SH-SY5Y (cell line): ENCODE data around the gene ELOVL6.

Experiments used
- GATA2 ChIP-seq: IDR thresholded peaks from 2 replicates; pipeline ENCODE4 v1.6.1; 2011; ENCODE audit warnings: mild to moderate bottlenecking, low read depth, low read length
- GATA3 ChIP-seq: IDR thresholded peaks from 2 replicates; pipeline ENCODE4 v1.6.1; 2011; ENCODE audit warnings: low read depth, mild to moderate bottlenecking, low read length, moderate library complexity

ELOVL6 gene

DNA sequence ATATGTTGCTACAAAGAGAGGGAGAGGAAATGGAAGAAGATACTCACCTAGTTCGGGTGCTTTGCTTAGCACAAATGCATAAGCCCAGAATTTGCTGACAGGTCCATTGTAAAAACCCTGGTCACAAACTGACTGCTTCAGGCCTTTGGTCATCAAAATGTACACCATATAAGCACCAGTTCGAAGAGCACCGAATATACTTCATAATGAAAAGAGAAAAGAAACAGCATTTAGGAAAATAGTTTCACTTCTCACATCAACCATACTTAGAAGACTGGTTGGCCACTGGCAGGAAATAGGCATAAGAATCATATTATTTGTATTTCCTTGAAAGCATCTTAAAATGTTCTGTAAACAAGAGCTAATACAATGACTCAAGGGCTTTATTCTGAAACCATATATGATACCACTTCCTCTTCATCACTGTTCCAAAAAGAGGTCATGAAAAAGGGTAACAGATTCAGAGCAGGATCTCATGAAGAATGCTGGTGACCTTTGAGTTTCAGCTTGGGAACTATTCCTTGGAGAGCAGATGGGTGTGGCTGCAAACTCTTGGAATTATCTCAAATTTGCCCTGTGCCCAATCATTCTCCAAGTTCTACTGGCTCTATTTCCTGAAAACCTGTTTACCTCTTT, 138.7 kb downstream of the ELOVL6 start:
- TF ChIP-seq GATA2 (no peak), GATA3 (no peak)

DNA sequence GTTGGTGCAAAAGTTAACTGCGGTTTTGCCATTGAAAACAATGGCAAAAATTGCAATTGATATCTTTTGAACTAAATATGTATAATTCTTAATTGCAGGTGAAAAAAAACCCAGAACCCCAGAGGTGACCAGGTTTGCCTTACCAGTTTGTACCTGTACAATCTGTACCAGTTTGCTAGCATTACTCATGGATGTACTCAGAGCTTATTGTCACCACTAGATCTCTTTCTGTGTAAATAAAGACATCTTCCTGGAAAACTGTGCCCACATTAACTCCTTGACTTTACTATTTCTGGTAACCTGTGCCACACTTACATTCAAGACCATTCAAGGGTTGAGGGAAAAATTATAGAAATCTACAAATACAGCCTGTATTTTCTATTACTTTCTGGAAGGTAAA, 139.7 kb downstream of the ELOVL6 start:
- TF ChIP-seq GATA3 (no peak), GATA2 (no peak)

DNA sequence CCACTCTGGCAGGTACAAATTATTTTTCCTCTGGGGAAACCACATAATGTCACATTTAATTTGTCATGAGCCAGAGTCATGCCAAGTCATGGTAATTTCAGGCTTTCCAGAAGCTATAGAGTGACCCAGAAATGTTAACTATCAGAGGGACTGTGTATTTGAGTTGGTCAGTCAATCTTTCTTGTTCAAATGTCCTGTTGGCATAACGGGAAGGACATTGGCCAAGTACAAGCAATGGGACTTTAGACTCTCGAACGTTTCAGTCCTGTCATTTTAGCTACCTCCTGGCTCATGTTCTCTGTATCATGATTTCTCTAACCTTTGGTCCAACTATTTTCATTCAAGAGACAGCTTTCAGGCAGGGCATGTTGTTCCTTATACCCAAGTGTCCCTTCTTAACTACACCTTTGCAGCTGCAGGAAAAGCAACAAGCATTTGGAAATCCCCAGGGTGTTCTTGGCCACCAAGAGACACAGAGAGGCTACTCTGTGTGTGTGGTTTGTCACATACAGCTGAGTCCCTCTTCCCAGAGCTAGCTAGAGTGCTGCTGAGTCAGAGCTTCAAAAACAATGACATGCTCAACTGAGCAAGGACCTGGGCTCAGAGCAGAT, 143.2 kb downstream of the ELOVL6 start:
- TF ChIP-seq GATA2, result no peak
- TF ChIP-seq GATA3, result no peak

DNA sequence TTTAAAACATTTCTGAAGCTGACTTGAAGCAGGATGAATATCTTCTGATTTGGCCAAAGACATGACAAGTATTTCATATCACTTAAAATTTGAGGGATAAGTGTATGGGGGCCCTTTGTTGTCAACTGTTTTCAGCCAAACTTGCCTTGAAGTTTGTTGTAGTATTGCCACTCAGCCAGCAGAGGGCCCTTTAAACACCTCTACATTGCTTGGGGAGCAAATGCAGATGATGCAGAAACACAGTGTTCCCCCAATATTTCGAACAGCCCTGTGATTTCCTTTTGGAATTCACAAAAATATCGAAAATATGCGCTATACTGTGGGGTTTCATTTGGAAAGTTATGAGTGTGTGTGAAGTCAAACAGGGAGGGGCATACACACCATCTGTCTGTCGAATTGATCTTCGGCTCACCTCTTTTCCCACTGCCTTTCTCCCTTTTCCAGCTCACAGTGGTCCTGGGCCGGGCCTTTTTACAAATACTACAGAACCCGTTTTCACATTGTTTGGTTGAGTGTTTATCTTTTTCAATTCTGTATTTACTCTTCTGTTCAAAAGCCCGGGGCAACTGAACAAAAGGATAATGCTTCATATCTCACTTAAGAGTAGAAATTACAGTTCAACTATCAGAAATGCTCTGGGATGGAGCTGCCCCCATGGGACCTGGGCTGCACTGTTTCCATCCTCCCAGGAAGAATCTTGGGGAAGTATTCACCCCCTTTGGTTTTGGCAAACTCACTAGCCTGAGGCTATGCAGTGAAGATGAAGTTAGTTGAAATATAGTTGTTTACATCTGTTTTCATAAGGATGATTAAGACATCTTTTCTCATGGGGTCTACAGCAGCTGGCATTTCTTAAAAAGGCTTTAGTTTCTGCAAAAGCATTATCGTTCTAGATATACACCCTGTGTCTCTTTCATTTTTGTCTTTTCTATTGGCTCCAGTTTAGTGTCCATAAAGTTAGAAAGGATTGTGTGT, 148.2 kb downstream of the ELOVL6 start:
- TF ChIP-seq GATA2, result no peak
- TF ChIP-seq GATA3, result no peak

DNA sequence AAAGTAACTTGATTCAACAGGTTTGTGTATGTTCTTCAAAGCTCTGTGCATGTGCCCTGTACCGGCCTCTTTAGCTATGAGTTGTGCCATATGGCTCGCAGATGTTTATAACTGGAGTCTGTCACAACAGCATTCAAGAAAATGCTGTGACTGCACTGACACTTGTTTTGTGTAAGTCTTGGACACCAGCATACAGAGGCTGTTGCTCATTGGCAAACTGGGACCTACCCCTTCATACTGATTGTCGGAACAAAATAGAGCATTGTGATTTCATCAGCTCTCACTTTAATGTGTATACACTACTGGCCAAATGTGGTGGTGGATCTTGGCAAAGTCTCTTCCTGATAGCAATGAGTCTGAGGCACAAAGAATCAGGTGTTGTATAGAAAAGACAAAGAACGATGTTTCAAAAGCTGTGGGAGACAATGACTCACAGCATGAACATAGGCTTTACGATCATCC, 151.8 kb downstream of the ELOVL6 start:
- TF ChIP-seq GATA3 (no peak), GATA2 (no peak)

DNA sequence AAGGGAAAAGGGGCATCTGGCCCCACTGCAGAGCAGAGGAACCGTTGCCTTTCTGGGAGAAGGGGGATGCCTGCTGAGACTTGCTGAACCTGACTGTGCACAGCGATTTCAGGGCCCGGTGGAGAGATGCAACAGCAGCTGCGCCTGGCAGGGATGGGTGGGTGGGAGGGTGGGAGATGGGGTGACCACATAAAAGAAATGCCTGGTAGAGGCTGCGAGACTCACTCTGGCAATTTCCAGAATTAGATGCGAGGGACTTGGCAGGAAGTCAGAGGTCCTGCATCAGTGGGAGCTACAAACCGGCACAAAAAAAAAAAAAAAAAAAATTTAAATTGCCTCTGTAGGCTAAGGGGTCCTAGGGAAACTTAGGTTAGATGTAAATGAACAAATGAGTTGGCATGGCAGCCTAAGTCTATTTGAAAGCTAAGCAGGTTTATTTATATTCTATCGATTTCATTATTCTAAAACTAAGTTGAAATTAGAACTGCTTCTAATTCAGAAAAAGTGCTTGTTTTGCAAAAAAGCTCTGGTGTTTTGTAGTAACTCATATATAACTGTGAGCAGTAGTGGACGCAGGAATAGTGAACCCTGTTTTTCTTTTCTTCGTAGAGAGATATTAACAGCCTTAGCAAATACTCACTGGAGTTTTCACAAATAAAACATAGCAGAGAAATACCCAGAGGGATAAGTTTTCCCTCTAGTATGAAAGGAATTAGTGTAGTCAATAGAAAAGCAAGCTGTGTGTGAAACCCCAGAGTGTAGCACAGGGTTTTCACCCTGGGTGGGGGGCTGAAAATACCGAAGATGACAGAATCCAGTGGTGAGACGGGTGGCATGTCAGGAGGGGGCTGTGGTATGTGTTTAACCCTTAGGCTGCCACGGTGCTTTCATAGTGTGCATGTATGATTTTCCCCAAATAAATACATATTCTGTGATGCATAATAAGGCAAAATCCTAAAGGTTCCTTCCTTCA, 155.6 kb downstream of the ELOVL6 start:
- TF ChIP-seq GATA3 (no peak), GATA2 (no peak)

DNA sequence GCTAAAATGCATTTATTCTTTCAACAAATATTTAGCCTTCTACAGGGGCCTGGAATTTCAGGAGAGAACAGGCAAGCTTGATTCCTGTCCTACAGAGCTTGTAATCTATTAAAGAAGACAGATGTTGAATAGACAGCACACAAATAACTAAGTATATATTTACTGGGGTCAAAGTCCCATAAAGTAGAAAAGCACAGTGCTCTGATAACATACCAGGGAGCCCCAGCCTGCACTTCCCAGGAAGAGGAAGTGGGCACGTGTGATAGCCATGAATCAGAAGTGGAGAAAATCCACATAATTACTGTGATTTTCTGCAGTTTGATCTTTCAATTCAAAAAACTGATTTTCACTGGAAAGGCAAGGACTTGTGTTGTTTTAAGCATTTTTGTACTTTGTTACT, 156.7 kb downstream of the ELOVL6 start:
- TF ChIP-seq GATA2 (no peak), GATA3 (no peak)

DNA sequence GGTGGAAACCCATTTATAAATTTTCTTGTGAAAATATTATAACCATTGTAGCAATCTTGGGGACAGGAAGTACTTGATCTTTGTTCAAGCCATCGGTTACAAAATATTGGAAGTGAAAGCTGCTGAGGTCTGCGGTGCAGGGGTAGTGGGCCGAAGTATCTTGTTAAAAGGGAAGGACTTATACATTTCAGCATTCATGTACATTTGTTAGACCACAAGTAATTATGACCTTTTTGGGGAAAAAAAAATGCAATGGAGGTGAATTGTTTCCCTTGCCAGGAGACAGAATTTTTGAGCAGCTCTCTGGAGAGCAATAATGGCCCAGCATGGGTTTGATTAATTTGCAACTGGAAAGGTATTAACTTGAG, 164.4 kb downstream of the ELOVL6 start:
- TF ChIP-seq GATA2 (no peak), GATA3 (no peak)

DNA sequence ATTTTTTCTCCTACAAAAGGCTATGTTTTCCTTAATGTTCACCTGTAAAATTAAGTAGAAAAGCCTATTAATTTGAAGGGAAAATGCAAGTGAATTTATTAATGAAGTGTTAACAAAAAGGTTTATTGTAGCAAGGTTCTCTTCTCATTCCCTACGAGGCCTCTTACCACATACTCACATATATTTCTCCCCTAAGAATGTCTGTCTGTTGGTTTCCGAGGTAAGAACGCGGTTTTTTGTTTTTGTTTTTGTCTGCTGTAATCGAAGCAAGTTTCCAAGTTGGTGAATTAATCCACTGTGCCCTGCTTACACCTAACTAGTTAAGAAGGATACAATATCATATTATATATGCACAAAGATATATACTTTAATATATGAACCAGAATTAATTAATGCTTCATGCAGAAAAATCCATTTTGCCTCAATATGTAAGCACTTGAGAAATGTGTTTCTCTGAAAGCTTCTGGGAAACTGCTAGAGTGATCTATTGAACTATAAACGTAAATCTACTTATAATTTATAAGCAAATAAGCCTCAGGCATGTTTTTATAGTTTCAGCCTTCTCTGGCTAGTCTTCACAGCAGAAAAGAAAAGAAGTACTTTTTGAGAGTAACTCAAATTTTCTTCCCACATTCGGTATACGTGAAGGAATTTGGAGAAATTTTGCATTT, 164.9 kb downstream of the ELOVL6 start:
- TF ChIP-seq GATA3, result no peak
- no peak for TF ChIP-seq GATA2

DNA sequence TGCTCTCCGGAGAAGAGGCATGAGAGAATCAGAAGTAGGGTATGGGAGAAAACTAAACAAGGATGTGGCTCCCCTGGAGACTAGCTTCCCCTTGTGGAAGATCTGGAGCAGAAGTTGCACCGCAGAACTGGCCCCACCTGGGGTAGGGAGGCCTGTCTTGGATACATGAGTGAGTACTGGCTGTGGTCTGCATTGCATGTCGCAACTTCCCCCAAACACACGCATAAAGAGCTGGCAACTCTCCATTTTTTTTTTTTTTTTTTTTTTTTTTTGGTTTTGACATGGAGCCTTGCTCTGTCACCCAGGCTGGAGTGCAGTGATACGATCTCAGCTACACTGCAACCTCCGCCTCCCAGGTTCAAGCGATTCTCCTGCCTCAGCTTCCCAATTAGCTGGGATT, 165.8 kb downstream of the ELOVL6 start:
- TF ChIP-seq GATA3 (no peak), GATA2 (no peak)

DNA sequence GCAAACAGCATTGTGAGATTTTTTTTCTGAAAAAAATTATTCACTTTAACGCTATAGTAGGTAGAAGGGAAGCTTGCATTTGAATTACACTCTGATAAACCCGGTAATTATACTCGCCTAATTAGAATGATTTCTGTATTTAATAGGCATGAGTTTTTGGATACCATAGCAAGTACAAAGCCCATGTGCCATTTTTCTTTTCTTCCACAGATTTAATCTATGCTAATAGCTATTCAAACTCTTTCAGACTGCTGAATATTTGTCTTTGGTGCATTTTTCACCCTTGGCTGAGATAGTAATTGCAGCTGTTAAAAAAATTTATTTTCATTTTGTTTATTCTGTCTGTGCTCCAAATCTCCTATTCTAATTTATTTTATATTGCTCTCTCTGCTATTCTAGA, 172.7 kb downstream of the ELOVL6 start:
- no peak for TF ChIP-seq GATA2
- TF ChIP-seq GATA3, result no peak

DNA sequence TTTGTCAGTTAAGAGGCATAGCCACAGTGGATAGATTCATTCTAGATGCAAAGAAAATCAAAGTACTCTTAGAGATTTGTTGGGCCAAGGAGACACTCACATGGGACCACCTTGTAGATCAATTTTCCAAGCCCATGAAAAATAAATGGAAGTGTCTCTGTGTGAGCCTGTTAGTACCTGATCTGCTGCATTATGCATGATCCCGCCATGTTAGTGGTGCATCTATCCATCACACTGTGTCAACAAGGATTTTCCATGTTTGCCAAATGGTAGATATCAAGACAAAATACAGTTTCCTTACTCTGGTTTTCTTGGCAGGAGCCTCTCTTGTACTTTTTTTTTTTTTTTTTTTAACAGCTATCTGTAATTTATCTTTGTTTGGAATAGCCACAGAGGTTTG, 173.4 kb downstream of the ELOVL6 start:
- TF ChIP-seq GATA2 (no peak), GATA3 (no peak)

DNA sequence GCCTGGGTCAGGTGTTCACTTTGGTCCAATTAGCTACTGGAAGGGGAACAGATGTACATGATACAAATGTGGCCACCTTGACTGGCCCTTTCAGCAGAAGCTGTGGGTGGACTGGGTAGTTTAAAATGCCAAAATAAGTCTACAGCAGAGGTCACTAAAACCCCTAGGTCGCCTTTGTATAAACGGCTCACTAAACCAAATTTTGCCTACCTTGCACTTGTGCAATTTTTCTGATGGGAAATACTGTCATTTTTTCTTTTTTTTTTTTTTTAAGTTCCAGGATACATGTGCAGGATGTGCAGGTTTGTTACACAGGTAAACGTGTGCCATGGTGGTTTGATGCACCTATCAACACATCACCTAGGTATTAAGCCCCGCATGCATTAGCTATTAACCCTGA, 176.0 kb downstream of the ELOVL6 start:
- TF ChIP-seq GATA2, result no peak
